ENCODE measurements around the gene SLC39A11.
A peak's percentile ranks its signal among the peaks of the same experiment; 100 is the strongest.

The SLC39A11 gene

GRCh38 chr17:72927760-72928159, 164.7 kb downstream of the SLC39A11 start:
- DNase-seq, result no peak
- no peaks in the 10 kb centered on the region for H3K27me3 ChIP-seq (replicated peaks)
- in situ Hi-C loops (cut with HindIII; ENCODE audit: low pct_ligation_motif_present, low sequenced_read_pairs), result no loop called here
- H3K27ac ChIP-seq, result no peak overlapping the region
- H3K36me3 ChIP-seq (replicated peaks), result no peaks in the 10 kb centered on the region
- TF ChIP-seq, protein P1, sequence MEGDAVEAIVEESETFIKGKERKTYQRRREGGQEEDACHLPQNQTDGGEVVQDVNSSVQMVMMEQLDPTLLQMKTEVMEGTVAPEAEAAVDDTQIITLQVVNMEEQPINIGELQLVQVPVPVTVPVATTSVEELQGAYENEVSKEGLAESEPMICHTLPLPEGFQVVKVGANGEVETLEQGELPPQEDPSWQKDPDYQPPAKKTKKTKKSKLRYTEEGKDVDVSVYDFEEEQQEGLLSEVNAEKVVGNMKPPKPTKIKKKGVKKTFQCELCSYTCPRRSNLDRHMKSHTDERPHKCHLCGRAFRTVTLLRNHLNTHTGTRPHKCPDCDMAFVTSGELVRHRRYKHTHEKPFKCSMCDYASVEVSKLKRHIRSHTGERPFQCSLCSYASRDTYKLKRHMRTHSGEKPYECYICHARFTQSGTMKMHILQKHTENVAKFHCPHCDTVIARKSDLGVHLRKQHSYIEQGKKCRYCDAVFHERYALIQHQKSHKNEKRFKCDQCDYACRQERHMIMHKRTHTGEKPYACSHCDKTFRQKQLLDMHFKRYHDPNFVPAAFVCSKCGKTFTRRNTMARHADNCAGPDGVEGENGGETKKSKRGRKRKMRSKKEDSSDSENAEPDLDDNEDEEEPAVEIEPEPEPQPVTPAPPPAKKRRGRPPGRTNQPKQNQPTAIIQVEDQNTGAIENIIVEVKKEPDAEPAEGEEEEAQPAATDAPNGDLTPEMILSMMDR (IDR thresholded peaks at IDR 0.05; ENCODE audit: low read depth, low read length, missing control alignments), result no peak
- no peak overlapping the region for H3K4me3 ChIP-seq (ENCODE audit: low read depth, low read length)

GRCh38 chr17:72927146-72927545, 165.3 kb downstream of the SLC39A11 start:
- TF ChIP-seq, protein P1 (IDR thresholded peaks at IDR 0.05; ENCODE audit: low read depth, low read length, missing control alignments), result no peak
- no peak for DNase-seq
- Histone ChIP-seq H3K27me3 (replicated peaks) (no peaks in the 10 kb centered on the region), H3K27ac (no peak overlapping the region), H3K4me3 (ENCODE audit: low read depth, low read length) (no peak overlapping the region), H3K36me3 (replicated peaks) (no peaks in the 10 kb centered on the region)
- in situ Hi-C loops (cut with HindIII; ENCODE audit: low pct_ligation_motif_present, low sequenced_read_pairs), result no loop called here

DNA sequence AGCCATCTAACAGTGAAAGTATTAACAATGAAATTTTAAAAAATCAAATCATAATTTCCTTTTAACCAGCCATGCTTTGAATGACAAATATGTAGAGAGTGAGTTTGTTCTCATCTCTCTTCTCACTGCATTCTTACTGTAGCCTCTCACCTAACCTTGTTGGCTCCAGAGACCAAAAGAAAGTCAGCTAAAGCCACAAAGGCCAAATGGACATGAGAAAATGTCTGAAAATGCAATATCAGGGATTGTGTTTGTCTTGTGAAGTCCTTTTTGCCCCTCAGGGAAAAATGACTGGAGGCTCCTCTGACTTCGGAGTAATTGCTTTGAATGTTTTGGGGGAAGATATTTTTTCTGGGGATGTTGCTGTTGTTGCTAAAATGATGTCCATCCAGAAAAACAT, 166.3 kb downstream of the SLC39A11 start:
- TF ChIP-seq, protein P1 (IDR thresholded peaks at IDR 0.05; ENCODE audit: low read depth, low read length, missing control alignments), result no peak
- peak; percentile 35 for DNase-seq

DNA sequence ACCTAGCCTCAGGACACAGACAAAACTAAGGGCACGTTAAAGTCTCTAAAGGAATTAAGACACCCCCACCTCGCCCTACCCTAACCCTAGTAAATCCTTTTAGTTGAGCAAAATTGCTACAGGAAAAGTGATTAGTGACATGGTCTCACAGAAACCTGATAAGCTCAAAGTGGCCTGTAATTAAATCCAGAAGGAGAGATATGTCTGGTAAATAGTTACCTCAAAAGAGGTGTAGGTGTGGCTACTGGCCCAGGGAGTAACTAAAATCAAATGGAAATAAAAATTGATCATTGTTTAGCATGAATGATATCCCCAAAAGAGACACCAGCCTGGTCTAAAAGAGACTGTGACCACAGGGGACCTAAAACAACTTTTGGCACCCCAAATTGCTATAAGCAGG, 168.3 kb downstream of the SLC39A11 start:
- Histone ChIP-seq H3K27me3 (replicated peaks) (no peaks in the 10 kb centered on the region), H3K4me3 (ENCODE audit: low read depth, low read length) (no peak overlapping the region), H3K36me3 (replicated peaks) (no peaks in the 10 kb centered on the region), H3K27ac (no peak overlapping the region)
- in situ Hi-C loops (cut with HindIII; ENCODE audit: low pct_ligation_motif_present, low sequenced_read_pairs), result no loop called here
- TF ChIP-seq, protein P1 (IDR thresholded peaks at IDR 0.05; ENCODE audit: low read depth, low read length, missing control alignments), result no peak
- no peak for DNase-seq

More for the DNA sequence above, 166.3 kb downstream of the SLC39A11 start:
- Histone ChIP-seq H3K36me3 (replicated peaks) (no peaks in the 10 kb centered on the region), H3K27ac (no peak overlapping the region), H3K27me3 (replicated peaks) (no peaks in the 10 kb centered on the region), H3K4me3 (ENCODE audit: low read depth, low read length) (no peak overlapping the region)
- in situ Hi-C loops (cut with HindIII; ENCODE audit: low pct_ligation_motif_present, low sequenced_read_pairs), result no loop called here

- Histone ChIP-seq H3K27ac (no peak overlapping the region), H3K4me3 (ENCODE audit: low read depth, low read length) (no peak overlapping the region), H3K27me3 (replicated peaks) (no peaks in the 10 kb centered on the region), H3K36me3 (replicated peaks) (no peaks in the 10 kb centered on the region)
- in situ Hi-C loops (cut with HindIII; ENCODE audit: low pct_ligation_motif_present, low sequenced_read_pairs), result no loop called here
- no peak for DNase-seq
- TF ChIP-seq, protein P1 (IDR thresholded peaks at IDR 0.05; ENCODE audit: low read depth, low read length, missing control alignments), result no peak
Observed at GRCh38 chr17:72922219-72922618, 170.3 kb downstream of the SLC39A11 start.

DNA sequence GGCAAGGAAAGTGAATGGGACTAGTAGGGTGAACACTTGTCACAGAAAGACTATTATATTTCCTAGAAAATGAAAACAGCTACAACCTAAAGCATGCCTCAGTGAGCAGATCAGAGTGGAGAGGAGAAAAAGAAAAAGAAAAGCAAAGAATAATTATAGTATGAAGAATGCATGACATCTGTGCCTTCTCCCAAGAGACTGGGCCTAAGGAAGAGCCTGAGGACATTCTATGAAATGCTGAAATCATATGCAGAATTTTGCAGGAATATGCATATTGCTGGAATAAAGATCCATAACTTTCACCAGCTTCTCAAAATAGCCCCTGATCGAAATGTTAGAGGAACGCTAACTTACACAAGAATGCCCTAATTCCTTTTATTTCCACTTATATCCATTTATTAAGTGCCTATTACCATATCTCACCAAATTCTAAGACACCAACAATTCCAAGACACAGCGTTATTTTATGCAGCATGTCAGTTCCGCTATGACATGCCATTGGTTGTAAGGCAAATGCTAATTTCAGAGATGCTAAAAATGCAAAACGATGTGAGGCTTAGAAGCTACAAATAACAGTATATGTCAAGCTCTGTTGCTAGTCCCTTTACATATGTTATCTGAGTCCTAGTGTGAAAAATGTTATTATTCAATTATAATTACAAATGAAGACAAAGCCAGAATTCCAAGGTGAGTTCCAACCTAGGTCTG, 171.0 kb downstream of the SLC39A11 start:
- Histone ChIP-seq H3K4me3 (ENCODE audit: low read depth, low read length) (no peak overlapping the region), H3K36me3 (replicated peaks) (no peaks in the 10 kb centered on the region), H3K27me3 (replicated peaks) (no peaks in the 10 kb centered on the region), H3K27ac (no peak overlapping the region)
- no peak for DNase-seq
- in situ Hi-C loops (cut with HindIII; ENCODE audit: low pct_ligation_motif_present, low sequenced_read_pairs), result no loop called here
- TF ChIP-seq, protein P1 (IDR thresholded peaks at IDR 0.05; ENCODE audit: low read depth, low read length, missing control alignments), result no peak
